NCI-H82 treated with DMSO at 0.1 percent for 48 hours (cell line): ENCODE results near the gene RSBN1L.
"Not testable (repeated sequence)": the region's sequence is repeated elsewhere in the genome, so short reads cannot be mapped to it uniquely, and the experiment has no call there.

Experiments used
- DNase-seq: peaks from one replicate; lab custom pipeline; 2025; ENCODE audit not compliant: unreplicated experiment; lab: John Stamatoyannopoulos, UW

The RSBN1L gene

GRCh38 chr7:77687100-77687746 lies 9.0 kb upstream of the RSBN1L start:
- DNase-seq: no peak

DNA sequence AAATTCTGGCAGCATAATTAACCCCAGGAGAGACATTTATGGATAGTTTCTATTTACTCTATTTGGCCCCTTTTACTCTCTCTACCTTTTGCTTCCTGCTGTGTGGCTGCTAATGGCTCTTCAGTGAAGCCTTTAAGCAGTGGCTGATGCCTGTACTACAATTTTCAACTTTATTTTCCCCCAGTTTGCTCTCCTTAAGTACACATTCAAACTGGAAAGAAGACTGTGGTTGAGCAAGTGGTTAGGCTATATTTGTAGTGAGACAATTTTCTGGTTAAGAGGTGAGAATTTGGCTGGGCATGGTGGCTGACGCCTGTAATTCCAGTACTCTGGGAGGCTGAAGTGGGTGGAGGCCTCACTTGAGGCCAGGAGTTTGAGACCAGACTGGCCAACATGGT lies 8.5 kb upstream of the RSBN1L start:
- no peak for DNase-seq

GRCh38 chr7:77690289-77690688 lies 6.0 kb upstream of the RSBN1L start:
- no peak for DNase-seq

DNA sequence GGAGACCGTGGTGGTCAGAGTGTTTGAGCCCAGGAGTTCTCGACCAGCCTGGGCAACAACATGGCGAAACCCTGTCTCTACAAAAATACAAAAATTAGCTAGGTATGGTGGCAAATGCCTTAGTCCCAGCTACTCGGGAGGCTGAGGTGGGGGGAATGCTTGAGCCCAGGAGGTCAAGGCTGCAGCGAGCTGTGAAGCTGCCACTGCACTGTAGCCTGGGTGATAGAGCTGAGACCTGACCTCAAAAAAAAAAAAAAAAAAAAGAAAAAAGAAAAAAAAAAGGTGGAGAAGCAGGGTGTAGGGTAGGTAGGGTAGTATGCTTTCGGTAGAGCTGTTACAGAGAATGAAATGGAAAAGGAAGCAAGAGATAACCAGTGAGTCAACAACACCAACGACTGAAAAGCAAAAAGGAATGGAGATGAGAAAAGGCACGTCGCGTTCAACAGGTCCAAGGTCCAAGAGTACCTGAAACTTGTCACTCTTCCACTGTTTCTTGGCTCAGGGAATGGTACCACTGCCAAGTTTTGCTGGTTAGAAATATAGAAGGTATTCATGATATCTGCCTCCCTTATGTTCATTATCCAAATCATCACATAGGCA lies 4.3 kb upstream of the RSBN1L start:
- no peak for DNase-seq

GRCh38 chr7:77693830-77694583 lies 2.3 kb upstream of the RSBN1L start:
- no peak for DNase-seq

- DNase-seq: peak; percentile 77
These were observed 630 bp downstream of the RSBN1L start for GRCh38 chr7:77696643-77697534.

GRCh38 chr7:77697535-77697831 lies 1.2 kb downstream of the RSBN1L start:
- no peak for DNase-seq

DNA sequence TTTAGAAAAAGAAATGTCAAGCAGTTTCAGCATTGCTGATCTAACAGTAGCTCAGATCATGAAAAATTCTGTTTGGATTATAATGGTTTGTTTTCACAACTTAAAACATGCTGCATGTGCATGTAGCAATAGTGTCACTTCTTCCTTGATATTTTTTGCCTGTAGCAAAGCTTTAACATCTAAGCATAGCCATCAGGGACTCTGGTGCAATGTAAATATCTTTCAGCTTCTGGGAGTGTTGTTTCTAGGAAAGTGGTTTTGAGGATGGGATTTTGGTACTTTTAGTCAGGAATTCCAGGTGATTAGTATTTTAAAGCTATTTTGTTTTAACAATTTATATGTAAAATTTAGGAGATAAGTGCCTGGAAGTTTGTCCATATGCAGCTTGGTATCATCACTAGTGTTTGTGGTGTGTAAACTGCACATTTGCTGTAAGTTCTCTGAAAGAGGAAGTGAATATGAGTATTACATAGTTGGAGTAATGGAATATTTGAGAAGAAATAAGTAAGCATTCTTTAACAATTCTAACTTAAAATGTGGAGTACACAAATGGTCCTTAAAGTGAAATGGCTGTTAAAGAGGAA lies 1.9 kb downstream of the RSBN1L start:
- no peak for DNase-seq

- DNase-seq: no peak
These were observed 2.8 kb downstream of the RSBN1L start for GRCh38 chr7:77699056-77699455.

DNA sequence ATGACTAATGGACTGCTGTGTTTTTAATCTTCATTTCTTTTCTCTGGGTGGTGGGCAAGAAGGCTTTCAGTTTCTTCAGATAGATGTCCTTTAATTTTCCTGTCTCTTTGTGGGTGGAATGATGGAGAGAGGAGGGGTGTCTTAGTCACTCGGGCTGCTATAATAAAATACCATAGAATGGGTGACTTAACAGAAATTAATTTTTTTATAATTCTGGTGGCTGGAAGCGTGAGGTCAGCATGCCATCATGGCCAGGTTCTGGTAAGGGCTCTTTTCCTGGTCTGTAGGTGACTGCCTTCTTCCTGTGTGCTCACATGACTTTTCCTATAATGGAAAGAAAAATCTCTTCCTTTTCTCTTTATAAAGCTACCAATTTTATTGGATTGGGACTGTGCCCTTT lies 6.3 kb downstream of the RSBN1L start:
- DNase-seq: no peak

- DNase-seq: no peak
These were observed 6.8 kb downstream of the RSBN1L start for GRCh38 chr7:77702968-77703472.

GRCh38 chr7:77703669-77704068 lies 7.4 kb downstream of the RSBN1L start:
- DNase-seq: not testable (repeated sequence)

- DNase-seq: no peak
These were observed 11.3 kb downstream of the RSBN1L start for GRCh38 chr7:77707504-77707992.

DNA sequence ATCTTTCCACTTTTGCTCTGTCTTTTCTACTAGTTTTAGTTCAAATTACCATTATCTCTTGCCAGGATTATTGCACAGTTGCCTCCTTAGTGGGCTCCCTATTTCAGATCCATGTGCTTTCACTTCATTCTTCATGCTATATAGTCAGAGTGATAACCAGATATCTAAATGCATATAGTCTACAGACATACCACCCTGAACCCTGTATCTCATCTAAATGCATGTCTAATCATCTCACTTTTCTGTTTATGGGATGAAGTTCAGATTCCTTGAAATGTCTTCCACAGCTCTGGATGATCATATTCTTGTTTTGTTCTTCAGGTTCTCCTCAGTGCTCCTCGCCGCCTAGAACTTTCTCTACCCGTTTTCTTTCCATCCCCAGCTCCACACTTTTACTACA lies 13.8 kb downstream of the RSBN1L start:
- DNase-seq: no peak

GRCh38 chr7:77710861-77711260 lies 14.6 kb downstream of the RSBN1L start:
- no peak for DNase-seq

DNA sequence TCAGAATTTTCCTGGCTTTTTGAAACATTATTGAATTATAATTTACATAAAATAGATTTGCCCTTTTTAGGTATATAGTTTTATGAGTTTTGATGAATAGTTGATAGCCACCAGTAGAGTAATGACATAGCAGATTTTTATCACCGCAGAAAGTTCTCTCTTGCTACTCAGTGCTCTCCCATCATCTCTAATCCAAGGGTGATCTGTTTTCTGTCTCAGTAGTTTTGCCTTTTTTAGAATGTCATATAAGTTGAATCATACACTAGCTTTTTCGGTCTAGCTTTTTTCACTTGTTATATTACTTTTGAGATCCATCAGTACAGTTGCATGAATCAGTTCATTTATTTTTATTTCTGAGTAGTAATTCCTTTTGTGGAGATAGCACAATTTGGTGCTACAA lies 17.9 kb downstream of the RSBN1L start:
- DNase-seq: no peak

DNA sequence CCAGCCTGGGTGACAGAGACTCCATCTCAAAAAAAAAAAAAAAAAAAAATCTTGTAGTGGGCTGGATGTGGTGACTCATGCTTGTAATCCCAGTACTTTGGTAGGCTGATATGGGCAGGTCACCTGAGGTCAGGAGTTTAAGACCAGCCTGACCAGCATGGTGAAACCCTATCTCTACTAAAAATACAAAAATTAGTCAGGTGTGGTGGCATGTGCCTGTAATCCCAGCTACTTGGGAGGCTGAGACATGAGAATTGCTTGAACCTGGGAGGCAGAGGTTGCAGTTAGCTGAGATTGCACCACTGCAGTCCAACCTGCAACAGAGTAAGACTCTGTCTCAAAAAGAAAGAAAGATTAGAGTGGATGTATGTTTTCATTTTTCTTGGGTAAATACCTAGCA lies 18.7 kb downstream of the RSBN1L start:
- not testable (repeated sequence) for DNase-seq

DNA sequence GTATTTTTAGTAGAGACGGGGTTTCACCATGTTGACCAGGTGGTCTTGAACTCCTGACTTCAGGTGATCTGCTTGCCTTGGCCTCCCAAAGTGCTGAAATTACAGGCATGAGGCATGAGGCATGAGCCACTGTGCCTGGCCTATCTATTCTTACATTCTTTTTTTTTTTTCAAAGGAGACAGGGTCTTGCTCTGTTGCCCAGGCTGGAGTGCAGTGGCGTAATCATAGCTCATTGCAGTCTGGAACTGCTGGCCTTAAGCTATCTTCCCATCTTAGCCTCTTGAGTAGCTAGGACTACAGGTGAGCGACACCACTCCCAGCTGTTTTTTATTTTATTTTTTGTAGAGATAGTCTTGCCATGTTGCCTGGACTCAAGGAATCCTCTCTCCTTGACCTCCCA lies 20.5 kb downstream of the RSBN1L start:
- DNase-seq: no peak

DNA sequence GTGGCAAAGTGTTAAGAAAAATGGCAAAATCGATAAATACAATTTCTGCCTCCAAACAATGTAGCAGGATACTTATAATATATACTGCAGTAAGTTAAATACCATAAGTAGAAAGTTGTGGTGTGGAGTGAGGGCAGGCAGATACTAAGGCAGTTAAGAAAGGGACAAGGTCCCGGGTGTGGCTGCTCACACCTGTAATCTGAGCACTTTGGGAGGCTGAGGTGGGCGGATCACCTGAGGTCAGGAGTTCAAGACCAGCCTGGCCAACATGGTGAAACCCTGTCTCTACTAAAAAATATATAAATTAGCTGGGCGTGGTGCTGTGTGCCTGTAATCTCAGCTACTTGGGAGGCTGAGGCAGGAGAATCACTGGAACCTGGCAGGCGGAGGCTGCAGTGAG lies 21.3 kb downstream of the RSBN1L start:
- DNase-seq: not testable (repeated sequence)

GRCh38 chr7:77727527-77727926 lies 31.3 kb downstream of the RSBN1L start:
- no peak for DNase-seq
